Lower lobe of right lung (tissue), 2 donors: ENCODE results near the gene SARDH. TPM values are rescaled to one million over a fixed set of nuclear protein-coding genes. Genes with fewer than 3 reads are reported as not detected.
A peak's percentile ranks its signal among the peaks of the same experiment; 100 is the strongest.

ENCODE experiments used
- ATAC-seq, 2 donors: fragments of 200-7000 bp; cut with Tn5 transposase; one replicate each; pipeline ENCODE4 v1.9.1; 2020 to 2022; ENCODE audit warnings: mild to moderate bottlenecking in 2 of 2, moderate library complexity in 2 of 2
- DNase-seq: peaks from one replicate; pipeline ENCODE4 v3.0.0-alpha.2; 2020
- H3K27ac ChIP-seq: fragments of 200-600 bp; one replicate; pipeline ENCODE4 v1.8.0; 2022
- H3K27me3 ChIP-seq: fragments of 200-600 bp; one replicate; pipeline ENCODE4 v1.8.0; 2022; ENCODE audit warnings: low read depth
- H3K36me3 ChIP-seq: fragments of 200-600 bp; one replicate; pipeline ENCODE4 v1.8.0; 2022; ENCODE audit warnings: mild to moderate bottlenecking
- H3K4me1 ChIP-seq: fragments of 200-600 bp; one replicate; pipeline ENCODE4 v1.8.0; 2022
- H3K4me3 ChIP-seq: fragments of 200-600 bp; one replicate; pipeline ENCODE4 v1.8.0; 2022; ENCODE audit warnings: mild to moderate bottlenecking
- H3K9me3 ChIP-seq: fragments of 200-600 bp; one replicate; pipeline ENCODE4 v1.8.0; 2022
- intact Hi-C: fragments of 100-400 bp; cut with DNase I; formaldehyde crosslinking; loops from one replicate; pipeline ENCODE4 v1.11.0; 2022
- total RNA-seq: library from RNA; stranded (reverse); fragmentation: NEBNext Ultra II Directional; extraction: Animal tissue kit (Norgen Biotek cat#: 25700); gene quantifications from one replicate; pipeline ENCODE4 v1.2.1, GENCODE V29; 2021
- TF ChIP-seq, protein P1 (sequence below): fragments of 200-600 bp; IDR thresholded peaks from one replicate; pipeline ENCODE4 v1.8.0; 2022; ENCODE audit warnings: antibody characterized with exemption, mild to moderate bottlenecking
- donor health status: DM: no; HTN: yes; CAD: no; lungs with severe emphysema.

SARDH gene
- total RNA-seq, 1 donor from 2014 or later, result 3.4 TPM

DNA sequence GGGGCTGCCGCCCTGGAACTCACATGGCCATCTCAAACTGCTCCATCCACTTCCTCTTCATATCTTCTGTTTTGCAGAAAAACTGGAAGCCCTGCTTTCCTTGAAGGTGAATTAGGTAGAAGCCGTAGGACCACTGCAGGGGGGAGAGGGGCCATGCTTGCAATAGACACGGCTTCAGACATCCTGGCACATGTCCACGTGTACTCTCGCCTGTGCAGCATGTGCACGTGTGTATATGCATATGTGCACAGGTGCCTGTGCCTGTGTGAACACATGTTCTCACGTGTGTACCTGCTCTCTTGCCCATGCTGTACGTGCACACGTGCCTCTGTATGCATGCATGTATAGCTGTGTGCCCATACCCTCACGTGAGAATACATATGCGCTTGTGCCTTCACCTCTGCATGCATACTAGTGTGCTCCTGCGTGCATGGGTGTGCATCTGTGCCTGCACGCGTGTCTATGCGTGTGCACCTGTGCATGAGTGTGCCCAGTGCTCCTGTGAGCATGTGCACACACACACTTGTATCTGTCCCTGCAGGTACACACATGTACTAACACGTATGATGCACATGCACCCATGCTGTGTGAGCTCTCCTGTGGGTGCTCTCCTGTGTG is 47.7 kb upstream of the SARDH start:
- DNase-seq, result no peak
- Histone ChIP-seq H3K4me1 (peaks cover 47% of the 10 kb centered on the region), H3K36me3 (peaks cover 28% of the 10 kb centered on the region), H3K4me3 (no peak overlapping the region), H3K27me3 (no peaks in the 10 kb centered on the region), H3K9me3 (no peaks in the 10 kb centered on the region), H3K27ac (no peak overlapping the region)
- ATAC-seq, result no peak
- TF ChIP-seq, protein P1, sequence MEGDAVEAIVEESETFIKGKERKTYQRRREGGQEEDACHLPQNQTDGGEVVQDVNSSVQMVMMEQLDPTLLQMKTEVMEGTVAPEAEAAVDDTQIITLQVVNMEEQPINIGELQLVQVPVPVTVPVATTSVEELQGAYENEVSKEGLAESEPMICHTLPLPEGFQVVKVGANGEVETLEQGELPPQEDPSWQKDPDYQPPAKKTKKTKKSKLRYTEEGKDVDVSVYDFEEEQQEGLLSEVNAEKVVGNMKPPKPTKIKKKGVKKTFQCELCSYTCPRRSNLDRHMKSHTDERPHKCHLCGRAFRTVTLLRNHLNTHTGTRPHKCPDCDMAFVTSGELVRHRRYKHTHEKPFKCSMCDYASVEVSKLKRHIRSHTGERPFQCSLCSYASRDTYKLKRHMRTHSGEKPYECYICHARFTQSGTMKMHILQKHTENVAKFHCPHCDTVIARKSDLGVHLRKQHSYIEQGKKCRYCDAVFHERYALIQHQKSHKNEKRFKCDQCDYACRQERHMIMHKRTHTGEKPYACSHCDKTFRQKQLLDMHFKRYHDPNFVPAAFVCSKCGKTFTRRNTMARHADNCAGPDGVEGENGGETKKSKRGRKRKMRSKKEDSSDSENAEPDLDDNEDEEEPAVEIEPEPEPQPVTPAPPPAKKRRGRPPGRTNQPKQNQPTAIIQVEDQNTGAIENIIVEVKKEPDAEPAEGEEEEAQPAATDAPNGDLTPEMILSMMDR, result no peak
- intact Hi-C loops, result no loop called here

DNA sequence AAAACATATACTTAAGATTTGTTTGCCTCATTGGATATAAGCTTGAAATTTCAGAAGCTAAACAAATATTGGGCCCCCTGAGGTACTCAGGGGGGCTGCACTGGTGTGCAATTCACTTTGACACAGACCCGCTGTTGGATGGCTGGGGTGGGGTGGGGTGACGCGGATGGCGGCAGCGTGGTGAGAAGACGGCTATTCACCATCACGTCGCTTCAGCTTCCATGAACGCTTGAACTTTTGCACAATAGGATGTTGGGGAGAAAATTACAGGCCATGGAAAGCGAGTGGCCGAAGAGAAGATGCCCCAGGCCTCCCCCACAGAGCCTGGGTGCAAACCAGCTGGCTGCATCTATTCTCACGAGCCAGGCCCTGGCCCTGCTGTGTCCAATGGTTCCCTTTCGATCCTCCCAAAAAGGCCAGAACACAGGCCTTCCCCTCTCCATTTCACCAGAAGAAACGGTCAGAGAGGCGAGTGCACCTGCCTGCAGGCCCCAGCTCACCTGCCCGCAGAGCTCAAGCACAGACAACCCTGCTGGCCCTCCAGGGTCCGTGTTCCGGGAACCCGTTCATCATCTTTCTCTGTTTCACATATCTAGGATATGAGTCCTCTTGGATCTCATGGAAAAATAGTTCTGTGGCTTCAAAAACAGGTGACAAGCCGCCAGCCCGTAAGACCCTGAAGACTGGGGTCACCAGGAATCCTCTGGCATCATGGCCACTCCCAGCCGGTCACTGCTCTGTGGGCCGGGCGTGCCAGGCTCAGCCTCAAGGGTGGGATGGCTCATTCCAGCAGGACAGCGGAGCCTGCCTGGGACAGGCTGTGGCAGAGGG is 46.8 kb upstream of the SARDH start:
- DNase-seq, result no peak
- H3K4me3 ChIP-seq, result no peak overlapping the region
- H3K9me3 ChIP-seq, result no peaks in the 10 kb centered on the region
- peaks cover 39% of the 10 kb centered on the region for H3K4me1 ChIP-seq
- intact Hi-C loops, result no loop called here
- no peak overlapping the region for H3K27ac ChIP-seq
- no peak for ATAC-seq
- no peaks in the 10 kb centered on the region for H3K27me3 ChIP-seq
- TF ChIP-seq, protein P1, result no peak
- H3K36me3 ChIP-seq, result peaks cover 28% of the 10 kb centered on the region

DNA sequence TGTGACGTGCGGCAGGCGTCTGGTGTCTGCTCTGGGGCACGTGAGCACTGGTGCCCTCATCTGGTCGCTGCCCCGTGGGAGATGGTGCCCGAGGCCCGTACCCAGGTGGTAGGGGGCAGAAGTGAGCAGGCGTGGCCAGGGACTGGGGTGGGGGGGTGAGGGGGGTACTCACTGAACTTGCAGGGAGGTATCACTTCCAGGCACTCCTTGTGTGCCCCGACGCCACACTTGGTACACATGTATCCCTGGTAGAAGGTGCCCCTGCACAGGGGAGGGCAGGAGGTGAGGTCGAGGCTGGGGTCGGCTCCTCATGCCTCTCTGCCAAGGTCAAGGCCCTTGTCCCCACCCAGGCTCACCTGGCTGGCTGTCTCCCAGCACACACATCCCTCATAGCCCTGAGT is 45.2 kb upstream of the SARDH start:
- ATAC-seq, result no peak
- peaks cover 23% of the 10 kb centered on the region for H3K4me1 ChIP-seq
- no peak overlapping the region for H3K4me3 ChIP-seq
- peaks cover 35% of the 10 kb centered on the region for H3K36me3 ChIP-seq
- DNase-seq, result no peak
- no peaks in the 10 kb centered on the region for H3K27me3 ChIP-seq
- H3K27ac ChIP-seq, result no peak overlapping the region
- H3K9me3 ChIP-seq, result no peaks in the 10 kb centered on the region
- intact Hi-C loops, result no loop called here
- TF ChIP-seq, protein P1, result no peak

DNA sequence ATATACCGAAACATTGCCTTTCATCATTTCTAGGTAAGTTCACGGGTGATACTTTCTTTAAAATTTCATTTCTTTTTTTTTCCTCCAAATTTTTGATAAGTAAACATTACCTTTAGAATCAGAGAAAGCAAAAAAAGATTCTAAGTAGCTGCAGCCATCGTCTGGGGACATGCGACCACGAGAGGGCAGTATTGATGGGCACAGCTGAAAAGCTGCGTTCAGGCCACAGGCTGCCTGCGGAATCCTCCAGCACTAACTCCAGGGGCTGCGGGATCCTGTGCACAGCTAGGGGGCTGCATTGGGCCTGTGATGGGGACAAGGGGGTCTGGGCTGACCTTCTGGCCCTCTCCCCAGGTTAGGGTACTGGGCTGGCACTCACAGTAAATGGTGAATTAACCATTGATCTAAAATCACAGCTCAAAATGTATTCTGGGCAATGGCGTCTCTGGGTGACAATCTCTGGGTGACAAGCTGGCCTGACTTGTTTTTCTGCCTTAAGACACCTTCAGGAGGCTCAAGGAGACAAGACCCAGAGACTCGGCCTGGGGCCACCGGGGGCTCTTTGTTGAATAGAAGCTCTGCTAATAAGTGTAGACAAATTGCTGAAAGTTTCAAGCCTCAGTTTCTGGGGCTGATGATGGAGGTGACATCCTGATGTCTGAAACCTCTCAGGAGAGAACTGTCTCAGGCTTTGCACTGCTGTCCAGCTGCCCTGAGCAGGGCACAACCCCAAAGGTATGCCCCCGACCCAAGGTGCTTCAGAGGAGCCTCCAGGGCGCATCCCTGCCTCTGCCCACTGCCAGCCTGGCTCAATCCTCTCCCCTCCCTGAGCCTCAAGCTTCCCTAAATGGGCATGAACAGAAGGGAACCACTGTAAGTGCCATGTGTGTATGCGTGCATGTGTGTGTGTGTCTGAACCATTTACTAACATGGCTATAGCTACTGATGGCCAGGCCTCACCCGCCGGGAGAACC is 44.3 kb upstream of the SARDH start:
- TF ChIP-seq, protein P1, result peak; percentile 84
- Histone ChIP-seq H3K36me3 (peaks cover 43% of the 10 kb centered on the region), H3K27me3 (no peaks in the 10 kb centered on the region), H3K27ac (no peak overlapping the region), H3K4me3 (no peak overlapping the region), H3K9me3 (no peaks in the 10 kb centered on the region), H3K4me1 (peaks cover 14% of the 10 kb centered on the region)
- DNase-seq, result peak; percentile 73
- ATAC-seq, result peak; percentile 52 to 59
- intact Hi-C loops, result no loop called here

DNA sequence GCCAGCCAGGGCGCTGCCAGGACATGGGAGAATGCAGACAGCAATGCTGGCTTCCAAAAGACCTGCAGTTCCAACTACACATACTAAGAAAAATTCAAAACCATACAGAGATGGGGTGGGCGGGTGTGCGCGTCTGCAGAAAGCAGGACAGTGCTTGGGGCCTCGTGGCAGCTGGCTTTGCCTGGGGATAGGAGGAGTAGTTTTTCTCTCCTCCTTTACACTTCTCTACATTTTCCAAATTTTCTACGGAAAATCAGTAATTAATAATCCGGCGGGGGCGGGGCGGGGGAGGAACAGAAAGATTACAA is 43.6 kb upstream of the SARDH start:
- ATAC-seq (no peak), DNase-seq (no peak)
- Histone ChIP-seq H3K4me1 (peaks cover 8% of the 10 kb centered on the region), H3K27me3 (no peaks in the 10 kb centered on the region), H3K36me3 (peaks cover 49% of the 10 kb centered on the region), H3K27ac (no peak overlapping the region), H3K9me3 (no peaks in the 10 kb centered on the region), H3K4me3 (no peak overlapping the region)
- intact Hi-C loops, result no loop called here
- TF ChIP-seq, protein P1, result no peak
